ENCODE data around the gene WDR36. TPM values are rescaled to one million over a fixed set of nuclear protein-coding genes. Genes with fewer than 3 reads are reported as not detected.

Gene WDR36
- total and polyA plus RNA-seq, 2 of the 4 experiments (the other 2 are of a cell fraction), result 11.9 to 87.8 TPM

- Histone ChIP-seq H2BK5ac (ENCODE audit: low read depth, low read length, poor library complexity, severe bottlenecking) (no peak overlapping the region), H3K18ac (ENCODE audit: low read depth, low read length) (no peak overlapping the region), H3K9me3 (ENCODE audit: control insufficient read depth, insufficient read depth, low read length) (no peaks in the 10 kb centered on the region), H2BK15ac (ENCODE audit: low read depth, low read length) (no peak overlapping the region), H3K23ac (ENCODE audit: low read depth, low read length) (no peak overlapping the region), H3K27me3 (ENCODE audit: control insufficient read depth, insufficient read depth, low read length) (no peaks in the 10 kb centered on the region), H2AK9ac (replicated peaks; ENCODE audit: low read depth, low read length, poor library complexity) (no peak overlapping the region), H4K8ac (ENCODE audit: low read depth in 2 of 2, low read length in 2 of 2) (peak overlapping the region in 1 of 2 experiments; percentile 23; a peak in 1 of 4 replicates), H3K4me3 (ENCODE audit: insufficient read depth, low read depth, low read length) (no peak overlapping the region), H2BK120ac (ENCODE audit: low read depth, low read length) (no peak overlapping the region), H4K20me1 (ENCODE audit: insufficient read depth, low read length) (no peaks in the 10 kb centered on the region; the same call in 1 of the 2 replicates), H3K79me1 (ENCODE audit: low read depth in 1 of 2, low read length in 2 of 2) (peaks cover 7 to 14% of the 10 kb centered on the region in 2 experiments), H3K4me1 (ENCODE audit: control insufficient read depth, insufficient read depth, low read length) (peaks cover 1% of the 10 kb centered on the region; the same call in 1 of the 2 replicates), H3K36me3 (ENCODE audit: control insufficient read depth, insufficient read depth, low read length) (peaks cover 21% of the 10 kb centered on the region), H3K56ac (ENCODE audit: extremely low read depth, insufficient read depth, low read length) (no peak overlapping the region), H3K9ac (ENCODE audit: low read depth, low read length) (no peak overlapping the region), H4K91ac (ENCODE audit: insufficient read depth, low read depth, low read length) (no peak overlapping the region), H4K5ac (ENCODE audit: low read depth, low read length) (no peak overlapping the region), H2BK20ac (ENCODE audit: low read depth, low read length) (no peak overlapping the region), H3K4ac (ENCODE audit: low read depth, low read length) (no peak overlapping the region), H3K27ac (ENCODE audit: insufficient read depth, low read length) (no peak overlapping the region), H2AFZ (replicated peaks; ENCODE audit: low read length, poor library complexity) (no peak overlapping the region), H3K9me1 (ENCODE audit: insufficient read depth, low read length) (no peaks in the 10 kb centered on the region), H3K4me2 (ENCODE audit: low read depth, low read length) (no peak overlapping the region), H2AK5ac (ENCODE audit: low read depth, low read length) (no peak overlapping the region), H3K14ac (replicated peaks; ENCODE audit: low read depth, low read length) (no peak overlapping the region)
- no TSS peak for BruUV-seq (replicated peaks)
- in situ Hi-C loops (cut with MboI; ENCODE audit: low sequenced_read_pairs), result no loop called here
- dilution Hi-C loops (cut with HindIII; ENCODE audit: low sequenced_read_pairs, unreplicated experiment), result no loop called here
- ATAC-seq (ENCODE audit: low read depth) (peak; percentile 32; the same call in 1 of the 2 replicates), DNase-seq (no peak)
- CTCF ChIA-PET, result interaction anchor here (1.5 kb wide), 1 partner anchor 15 kb away, joined by 3 read pairs; no protein-coding TSS in a partner anchor
- no CpG with 5 or more reads among the region's 1 CpG for WGBS, 2 experiments (ENCODE audit: extremely low coverage in 2 of 2, insufficient read length in 1 of 2)
- no peak for TF ChIP-seq RAD21 (IDR thresholded peaks at IDR 0.05; ENCODE audit: low read length)
- POLR2A ChIA-PET (ENCODE audit: unreplicated experiment), result no interaction called here
- intact Hi-C loops (cut with micrococcal nuclease), result no loop called here
These were observed 25.0 kb downstream of the WDR36 start for GRCh38 chr5:111117136-111117535.

Measured in IMR-90 (cell line).